ENCODE results near the gene CLCN6. TPM values are rescaled to one million over a fixed set of nuclear protein-coding genes. Genes with fewer than 3 reads are reported as not detected.

The CLCN6 gene
- total RNA-seq, 1 donor from 2014 or later = 16.1 TPM

DNA sequence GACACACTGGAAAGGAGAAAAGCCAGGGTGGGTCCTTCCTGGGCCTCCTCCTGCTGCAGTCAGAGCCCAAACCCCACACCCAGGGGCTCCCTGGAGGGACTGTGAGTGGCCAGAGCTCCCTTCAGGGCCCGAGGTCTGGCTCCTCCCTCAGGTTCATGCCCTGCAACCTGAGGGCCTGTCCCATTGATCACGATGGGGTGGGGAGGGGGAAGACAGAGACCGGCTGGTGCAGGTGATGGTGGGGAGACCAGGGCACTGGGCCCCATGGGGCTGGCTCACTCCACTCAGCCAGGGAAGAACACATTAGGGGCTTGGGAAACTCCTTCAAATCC, 82.9 kb downstream of the CLCN6 start:
- Histone ChIP-seq H3K27me3 (ENCODE audit: low read depth) (no peaks in the 10 kb centered on the region), H3K4me3 (no peak overlapping the region), H3K4me1 (peaks cover 34% of the 10 kb centered on the region), H3K36me3 (no peaks in the 10 kb centered on the region), H3K27ac (replicated peaks) (peak overlapping the region; percentile 89), H3K9me3 (replicated peaks) (no peaks in the 10 kb centered on the region)
- intact Hi-C loops (cut with micrococcal nuclease) = no loop called here
- no peak for DNase-seq
- TF ChIP-seq, protein P1, sequence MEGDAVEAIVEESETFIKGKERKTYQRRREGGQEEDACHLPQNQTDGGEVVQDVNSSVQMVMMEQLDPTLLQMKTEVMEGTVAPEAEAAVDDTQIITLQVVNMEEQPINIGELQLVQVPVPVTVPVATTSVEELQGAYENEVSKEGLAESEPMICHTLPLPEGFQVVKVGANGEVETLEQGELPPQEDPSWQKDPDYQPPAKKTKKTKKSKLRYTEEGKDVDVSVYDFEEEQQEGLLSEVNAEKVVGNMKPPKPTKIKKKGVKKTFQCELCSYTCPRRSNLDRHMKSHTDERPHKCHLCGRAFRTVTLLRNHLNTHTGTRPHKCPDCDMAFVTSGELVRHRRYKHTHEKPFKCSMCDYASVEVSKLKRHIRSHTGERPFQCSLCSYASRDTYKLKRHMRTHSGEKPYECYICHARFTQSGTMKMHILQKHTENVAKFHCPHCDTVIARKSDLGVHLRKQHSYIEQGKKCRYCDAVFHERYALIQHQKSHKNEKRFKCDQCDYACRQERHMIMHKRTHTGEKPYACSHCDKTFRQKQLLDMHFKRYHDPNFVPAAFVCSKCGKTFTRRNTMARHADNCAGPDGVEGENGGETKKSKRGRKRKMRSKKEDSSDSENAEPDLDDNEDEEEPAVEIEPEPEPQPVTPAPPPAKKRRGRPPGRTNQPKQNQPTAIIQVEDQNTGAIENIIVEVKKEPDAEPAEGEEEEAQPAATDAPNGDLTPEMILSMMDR (IDR thresholded peaks at IDR 0.05; ENCODE audit: borderline replicate concordance) = no peak

GRCh38 chr1:11891433-11892186, 85.6 kb downstream of the CLCN6 start:
- intact Hi-C loops (cut with micrococcal nuclease) = loop anchor here (5.0 kb wide), 1 partner anchor 54 kb away; no protein-coding TSS in a partner anchor
- H3K4me3 ChIP-seq = no peak overlapping the region
- H3K27me3 ChIP-seq (ENCODE audit: low read depth) = peaks cover 19% of the 10 kb centered on the region

More at GRCh38 chr1:11891433-11892186, 85.6 kb downstream of the CLCN6 start:
- TF ChIP-seq, protein P1 (IDR thresholded peaks at IDR 0.05; ENCODE audit: borderline replicate concordance) = no peak
- Histone ChIP-seq H3K9me3 (replicated peaks) (no peaks in the 10 kb centered on the region), H3K4me1 (peaks cover 16% of the 10 kb centered on the region), H3K27ac (replicated peaks) (no peak overlapping the region), H3K36me3 (no peaks in the 10 kb centered on the region)
- DNase-seq = no peak

Other genes with a start within 250 kb of the CLCN6 start
- gene FBXO2, start 151.8 kb upstream of the CLCN6 start, total RNA-seq = 1.9 TPM
- 20.2 TPM for gene FBXO44, start 151.3 kb upstream of the CLCN6 start, total RNA-seq
- gene FBXO6, start 142.0 kb upstream of the CLCN6 start, total RNA-seq = 10.3 TPM
- gene MAD2L2, start 125.0 kb upstream of the CLCN6 start, total RNA-seq = 17.2 TPM
- gene DRAXIN, start 114.5 kb upstream of the CLCN6 start, total RNA-seq = 0.05 TPM
- gene AGTRAP, start 70.1 kb upstream of the CLCN6 start, total RNA-seq = 16.6 TPM
- gene C1orf167, start 44.0 kb upstream of the CLCN6 start, total RNA-seq = 2.5 TPM
- 40.1 TPM for gene MTHFR, start 227 bp upstream of the CLCN6 start, total RNA-seq
- 1,100 TPM for gene NPPA, start 41.6 kb downstream of the CLCN6 start, total RNA-seq
- 119 TPM for gene NPPB, start 52.8 kb downstream of the CLCN6 start, total RNA-seq
- gene KIAA2013, start 120.2 kb downstream of the CLCN6 start, total RNA-seq = 40.9 TPM
- gene PLOD1, start 128.5 kb downstream of the CLCN6 start, total RNA-seq = 61.6 TPM
- 663 TPM for gene MFN2, start 174.3 kb downstream of the CLCN6 start, total RNA-seq
- 16.2 TPM for gene MIIP, start 213.3 kb downstream of the CLCN6 start, total RNA-seq

All from left ventricle myocardium inferior (tissue), 1 donor.